HL-60/S4 treated with retinoic acid at 250 ng/mL for 4 days and 3 days (cell line): Measurements from ENCODE around the gene RNF133.
"Not testable (repeated sequence)": the region's sequence is repeated elsewhere in the genome, so short reads cannot be mapped to it uniquely, and the experiment has no call there.

Experiments
- in situ Hi-C: fragments of 300-500 bp; cut with MboI; formaldehyde crosslinking; loops from 2 replicates; pipeline ENCODE4 v1.7.0; 2022; ENCODE audit warnings: low sequenced_read_pairs

RNF133 gene

GRCh38 chr7:122691569-122692235 lies 7.2 kb downstream of the RNF133 start:
- in situ Hi-C loops, result no loop called here

DNA sequence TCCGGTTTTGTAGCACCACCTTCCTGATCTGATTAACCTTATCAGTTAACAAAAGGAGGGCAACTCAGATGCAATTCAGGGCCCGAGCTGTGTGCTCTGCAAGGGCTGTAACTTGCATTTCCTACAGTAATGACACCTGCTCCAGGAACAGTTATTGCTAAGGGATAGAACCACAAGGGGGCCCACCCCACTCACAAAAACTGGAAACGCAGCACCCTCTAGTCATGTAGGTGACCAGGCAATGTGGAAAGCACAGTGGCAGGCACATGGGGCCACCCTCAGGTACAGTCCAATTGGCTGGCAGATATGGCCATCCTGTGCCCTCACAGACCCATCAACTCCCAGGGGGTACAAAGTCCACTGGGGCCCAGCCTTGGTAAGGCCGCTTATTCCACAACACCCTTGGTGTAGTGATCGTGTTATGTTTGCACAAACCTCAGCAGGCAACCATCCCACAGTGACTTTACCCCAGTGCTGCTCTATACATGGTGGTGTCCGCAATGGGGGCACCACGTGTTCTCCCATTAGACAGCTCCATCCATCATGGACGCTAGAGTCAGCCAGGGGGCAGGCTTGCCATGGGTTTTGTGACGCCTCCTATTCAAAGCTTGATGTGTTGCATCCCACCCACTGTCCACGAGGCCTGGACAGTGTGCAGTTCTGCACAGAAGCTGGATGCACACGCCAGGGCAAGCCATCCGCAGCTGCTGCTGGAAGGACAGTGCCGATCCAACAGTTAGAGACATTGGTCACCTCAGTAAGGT lies 9.4 kb downstream of the RNF133 start:
- in situ Hi-C loops, result no loop called here

GRCh38 chr7:122688400-122688998 lies 10.4 kb downstream of the RNF133 start:
- in situ Hi-C loops, result no loop called here

DNA sequence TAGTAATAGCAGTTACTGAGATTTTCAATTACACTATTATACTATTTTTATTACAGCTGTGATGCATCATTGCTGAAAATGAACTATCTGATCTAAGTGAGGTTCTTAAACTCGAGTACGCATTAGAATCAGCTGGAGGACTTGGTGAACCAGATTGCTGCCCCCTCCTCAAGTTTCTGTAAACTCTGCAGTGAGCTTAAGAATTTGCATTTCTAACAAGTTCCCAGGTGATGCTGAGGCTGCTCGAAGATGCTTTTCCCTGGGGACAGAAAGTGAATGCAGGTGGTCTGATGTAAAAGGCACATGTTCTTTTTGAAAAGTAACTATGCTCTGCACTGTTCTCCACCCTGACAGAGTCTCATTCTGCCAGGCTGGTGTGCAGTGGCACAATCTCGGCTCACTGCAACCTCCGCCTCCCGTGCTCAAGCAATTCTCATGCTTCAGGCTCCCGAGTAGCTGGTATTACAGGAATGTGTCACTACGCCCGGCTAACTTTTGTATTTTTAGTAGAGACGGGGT lies 12.5 kb downstream of the RNF133 start:
- in situ Hi-C loops, result no loop called here

DNA sequence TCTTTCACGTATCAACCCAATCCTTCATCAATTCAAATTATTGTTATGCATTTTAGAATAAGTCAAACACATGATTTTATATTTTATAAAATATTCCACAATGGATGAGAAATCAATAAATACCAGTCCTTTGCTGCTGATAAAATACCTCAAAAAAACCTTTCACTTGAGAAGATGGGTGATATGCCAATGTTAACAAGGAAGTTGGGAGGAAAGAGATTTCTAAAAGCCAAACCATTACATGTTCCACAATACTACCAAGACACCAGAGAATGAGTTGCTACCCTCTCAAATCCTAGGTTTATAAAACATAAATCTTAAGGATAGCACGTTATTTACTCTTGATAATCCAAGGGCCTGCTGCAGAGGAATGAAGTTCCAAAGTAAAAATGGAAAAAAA lies 14.4 kb downstream of the RNF133 start:
- in situ Hi-C loops, result no loop called here

GRCh38 chr7:122682815-122683550 lies 15.9 kb downstream of the RNF133 start:
- in situ Hi-C loops, result no loop called here

- in situ Hi-C loops, result not testable (repeated sequence)
Observed at GRCh38 chr7:122681186-122681585, 17.7 kb downstream of the RNF133 start.

GRCh38 chr7:122679813-122680212 lies 19.1 kb downstream of the RNF133 start:
- in situ Hi-C loops, result no loop called here

- in situ Hi-C loops, result not testable (repeated sequence)
Observed at GRCh38 chr7:122679269-122679709, 19.6 kb downstream of the RNF133 start.

DNA sequence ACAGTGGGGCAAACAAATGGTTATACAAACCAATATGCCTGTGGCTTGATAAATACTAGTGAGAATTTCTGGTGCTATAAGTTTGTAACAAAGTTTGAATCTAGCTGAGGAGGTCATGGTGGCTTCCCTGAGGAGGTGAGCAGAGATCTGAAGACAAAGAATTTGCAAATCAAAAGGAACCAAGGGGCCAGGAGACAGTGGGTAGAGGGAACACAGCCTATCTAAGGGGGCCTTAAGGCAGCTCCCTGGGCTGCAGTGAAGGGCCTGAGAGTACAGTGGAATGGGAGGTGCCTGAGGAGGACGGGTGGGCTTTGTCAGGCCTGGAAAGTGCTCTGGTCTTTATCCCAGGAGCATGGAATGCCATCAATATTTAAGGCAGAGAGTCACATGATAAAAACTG lies 21.8 kb downstream of the RNF133 start:
- in situ Hi-C loops, result no loop called here

- in situ Hi-C loops, result no loop called here
Observed at GRCh38 chr7:122676466-122676865, 22.5 kb downstream of the RNF133 start.

GRCh38 chr7:122675621-122676020 lies 23.3 kb downstream of the RNF133 start:
- in situ Hi-C loops, result no loop called here

- in situ Hi-C loops, result no loop called here
Observed at GRCh38 chr7:122675011-122675410, 23.9 kb downstream of the RNF133 start.

GRCh38 chr7:122674502-122674901 lies 24.4 kb downstream of the RNF133 start:
- in situ Hi-C loops, result no loop called here

GRCh38 chr7:122673951-122674350 lies 25.0 kb downstream of the RNF133 start:
- in situ Hi-C loops, result no loop called here

DNA sequence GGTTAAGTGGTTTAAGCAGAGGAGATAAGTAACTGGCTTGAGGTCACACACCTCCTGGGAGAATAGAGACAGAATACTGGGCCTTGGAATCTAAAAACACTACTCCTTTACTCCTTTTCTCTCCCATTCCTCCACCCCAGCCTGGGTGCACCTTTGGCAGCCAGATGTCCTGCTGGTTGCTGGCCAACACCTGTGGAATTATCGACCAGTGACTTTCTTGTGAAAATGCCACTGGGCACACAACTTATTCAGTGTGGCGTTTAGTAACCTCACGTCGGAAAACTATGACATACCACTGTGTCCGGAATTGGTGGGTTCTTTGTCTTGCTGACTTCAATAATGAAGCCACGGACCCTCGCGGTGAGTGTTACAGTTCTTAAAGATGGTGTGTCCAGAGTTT lies 26.4 kb downstream of the RNF133 start:
- in situ Hi-C loops, result no loop called here

DNA sequence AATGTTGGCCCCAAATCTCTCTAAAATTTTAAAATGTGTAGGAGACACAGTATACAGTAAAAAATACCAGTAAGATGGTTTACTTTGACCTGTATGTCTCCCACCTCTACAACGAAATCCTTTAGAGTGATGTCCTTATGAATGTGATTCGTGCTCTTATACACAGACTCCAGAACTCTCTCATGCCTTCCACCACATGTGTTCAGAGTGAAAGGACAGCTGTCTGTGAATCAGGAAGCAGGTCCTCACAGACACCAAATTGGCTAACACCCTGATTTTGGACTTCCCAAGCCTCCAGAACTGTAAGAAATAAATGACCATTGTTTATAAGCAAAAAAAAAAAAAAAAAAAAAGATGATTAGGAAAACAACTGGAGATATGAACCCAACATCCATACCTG lies 35.2 kb downstream of the RNF133 start:
- in situ Hi-C loops, result no loop called here

- in situ Hi-C loops, result no loop called here
Observed at GRCh38 chr7:122658856-122659255, 40.1 kb downstream of the RNF133 start.

GRCh38 chr7:122653685-122654084 lies 45.2 kb downstream of the RNF133 start:
- in situ Hi-C loops, result no loop called here

DNA sequence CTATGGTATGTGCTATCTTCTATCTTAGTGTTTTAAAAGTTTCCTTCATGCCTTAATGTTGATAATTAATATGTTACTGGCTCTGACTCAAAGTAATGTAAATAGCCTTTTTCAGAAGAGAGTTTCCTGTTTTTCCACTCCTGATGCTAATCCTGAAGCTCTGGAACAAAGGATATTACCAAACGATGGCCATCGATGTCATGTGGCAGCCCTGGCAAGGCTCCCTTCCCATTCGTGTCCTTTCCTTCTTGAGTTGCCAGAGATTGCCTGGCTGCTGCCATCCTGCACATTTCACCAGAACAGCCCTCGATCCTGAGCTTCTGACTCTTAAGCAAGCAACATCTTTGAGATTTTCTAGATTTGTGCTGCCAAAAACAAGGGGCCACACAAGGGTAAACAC lies 46.0 kb downstream of the RNF133 start:
- in situ Hi-C loops, result no loop called here

- in situ Hi-C loops, result no loop called here
Observed at GRCh38 chr7:122651451-122651850, 47.5 kb downstream of the RNF133 start.
